ENCODE data around the gene SLC25A45.
"Not testable (repeated sequence)": the region's sequence is repeated elsewhere in the genome, so short reads cannot be mapped to it uniquely, and the experiment has no call there.

SLC25A45 gene

GRCh38 chr11:65416841-65417701 lies 34.6 kb upstream of the SLC25A45 start:
- Mint-ChIP-seq H3K4me3 (peak overlapping the region; percentile 73), H3K36me3 (peaks cover 6% of the 10 kb centered on the region), H3K4me1 (peaks cover 70% of the 10 kb centered on the region), H3K27ac (peak overlapping the region; percentile 96), H3K9me3 (no peaks in the 10 kb centered on the region), H3K27me3 (no peaks in the 10 kb centered on the region)
- ATAC-seq: no peak

GRCh38 chr11:65416341-65416824 lies 33.9 kb upstream of the SLC25A45 start:
- H3K4me1 Mint-ChIP-seq: peaks cover 69% of the 10 kb centered on the region
- no peaks in the 10 kb centered on the region for H3K9me3 Mint-ChIP-seq
- H3K4me3 Mint-ChIP-seq: peak overlapping the region; percentile 73
- peak; percentile 63 for ATAC-seq
- H3K36me3 Mint-ChIP-seq: peaks cover 13% of the 10 kb centered on the region
- peak overlapping the region; percentile 96 for H3K27ac Mint-ChIP-seq
- no peaks in the 10 kb centered on the region for H3K27me3 Mint-ChIP-seq

GRCh38 chr11:65415499-65416340 lies 33.3 kb upstream of the SLC25A45 start:
- peaks cover 62% of the 10 kb centered on the region for H3K4me1 Mint-ChIP-seq
- H3K9me3 Mint-ChIP-seq: no peaks in the 10 kb centered on the region
- peaks cover 19% of the 10 kb centered on the region for H3K36me3 Mint-ChIP-seq
- ATAC-seq: no peak
- H3K4me3 Mint-ChIP-seq: peak overlapping the region; percentile 73
- no peaks in the 10 kb centered on the region for H3K27me3 Mint-ChIP-seq
- peak overlapping the region; percentile 96 for H3K27ac Mint-ChIP-seq

- Mint-ChIP-seq H3K27me3 (no peaks in the 10 kb centered on the region), H3K4me1 (peaks cover 56% of the 10 kb centered on the region), H3K4me3 (no peak overlapping the region), H3K9me3 (no peaks in the 10 kb centered on the region), H3K36me3 (peaks cover 20% of the 10 kb centered on the region), H3K27ac (no peak overlapping the region)
- ATAC-seq: no peak
Observed at GRCh38 chr11:65414776-65415498, 32.5 kb upstream of the SLC25A45 start.

- peaks cover 45% of the 10 kb centered on the region for H3K4me1 Mint-ChIP-seq
- not testable (repeated sequence) for H3K27ac Mint-ChIP-seq, H3K4me3 Mint-ChIP-seq, H3K27me3 Mint-ChIP-seq, ATAC-seq, H3K9me3 Mint-ChIP-seq
- peaks cover 26% of the 10 kb centered on the region for H3K36me3 Mint-ChIP-seq
Observed at GRCh38 chr11:65413077-65413664, 30.7 kb upstream of the SLC25A45 start.

- Mint-ChIP-seq H3K27me3 (no peaks in the 10 kb centered on the region), H3K4me1 (peaks cover 39% of the 10 kb centered on the region), H3K36me3 (peaks cover 26% of the 10 kb centered on the region), H3K9me3 (no peaks in the 10 kb centered on the region), H3K4me3 (no peak overlapping the region), H3K27ac (peak overlapping the region; percentile 46)
- ATAC-seq: no peak
Observed at GRCh38 chr11:65412271-65413076, 30.0 kb upstream of the SLC25A45 start.

GRCh38 chr11:65411681-65412070 lies 29.2 kb upstream of the SLC25A45 start:
- no peaks in the 10 kb centered on the region for H3K9me3 Mint-ChIP-seq
- H3K4me3 Mint-ChIP-seq: no peak overlapping the region

GRCh38 chr11:65410936-65411680 lies 28.7 kb upstream of the SLC25A45 start:
- peaks cover 26% of the 10 kb centered on the region for H3K36me3 Mint-ChIP-seq
- peak overlapping the region; percentile 46 for H3K27ac Mint-ChIP-seq
- ATAC-seq: no peak
- no peaks in the 10 kb centered on the region for H3K9me3 Mint-ChIP-seq
- H3K27me3 Mint-ChIP-seq: no peaks in the 10 kb centered on the region
- peaks cover 25% of the 10 kb centered on the region for H3K4me1 Mint-ChIP-seq
- no peak overlapping the region for H3K4me3 Mint-ChIP-seq

More at GRCh38 chr11:65411681-65412070, 29.2 kb upstream of the SLC25A45 start:
- Mint-ChIP-seq H3K27ac (peak overlapping the region; percentile 46), H3K36me3 (peaks cover 26% of the 10 kb centered on the region), H3K4me1 (peaks cover 31% of the 10 kb centered on the region), H3K27me3 (no peaks in the 10 kb centered on the region)
- no peak for ATAC-seq

GRCh38 chr11:65404638-65405339 lies 22.3 kb upstream of the SLC25A45 start:
- ATAC-seq: no peak
- H3K9me3 Mint-ChIP-seq: no peaks in the 10 kb centered on the region
- peak overlapping the region; percentile 10 for H3K4me3 Mint-ChIP-seq
- peaks cover 40% of the 10 kb centered on the region for H3K36me3 Mint-ChIP-seq
- peak overlapping the region; percentile 81 for H3K27ac Mint-ChIP-seq
- no peaks in the 10 kb centered on the region for H3K27me3 Mint-ChIP-seq
- H3K4me1 Mint-ChIP-seq: peaks cover 36% of the 10 kb centered on the region

GRCh38 chr11:65404210-65404609 lies 21.8 kb upstream of the SLC25A45 start:
- no peak for ATAC-seq
- no peaks in the 10 kb centered on the region for H3K9me3 Mint-ChIP-seq
- peaks cover 46% of the 10 kb centered on the region for H3K36me3 Mint-ChIP-seq
- peak overlapping the region; percentile 81 for H3K27ac Mint-ChIP-seq
- no peaks in the 10 kb centered on the region for H3K27me3 Mint-ChIP-seq
- peak overlapping the region; percentile 10 for H3K4me3 Mint-ChIP-seq
- H3K4me1 Mint-ChIP-seq: peaks cover 36% of the 10 kb centered on the region

GRCh38 chr11:65403607-65404121 lies 21.2 kb upstream of the SLC25A45 start:
- Mint-ChIP-seq H3K4me3 (peak overlapping the region; percentile 29), H3K27me3 (no peaks in the 10 kb centered on the region), H3K4me1 (peaks cover 33% of the 10 kb centered on the region)

GRCh38 chr11:65402790-65403189 lies 20.3 kb upstream of the SLC25A45 start:
- H3K9me3 Mint-ChIP-seq: no peaks in the 10 kb centered on the region
- no peak for ATAC-seq
- no peaks in the 10 kb centered on the region for H3K27me3 Mint-ChIP-seq
- peaks cover 50% of the 10 kb centered on the region for H3K36me3 Mint-ChIP-seq
- H3K4me3 Mint-ChIP-seq: no peak overlapping the region
- peak overlapping the region; percentile 81 for H3K27ac Mint-ChIP-seq
- H3K4me1 Mint-ChIP-seq: peaks cover 34% of the 10 kb centered on the region

More at GRCh38 chr11:65403607-65404121, 21.2 kb upstream of the SLC25A45 start:
- peaks cover 45% of the 10 kb centered on the region for H3K36me3 Mint-ChIP-seq
- no peaks in the 10 kb centered on the region for H3K9me3 Mint-ChIP-seq
- ATAC-seq: peak; percentile 83
- peak overlapping the region; percentile 81 for H3K27ac Mint-ChIP-seq

- H3K27me3 Mint-ChIP-seq: no peaks in the 10 kb centered on the region
- H3K9me3 Mint-ChIP-seq: no peaks in the 10 kb centered on the region
- H3K36me3 Mint-ChIP-seq: peaks cover 58% of the 10 kb centered on the region
- ATAC-seq: no peak
- peak overlapping the region; percentile 49 for H3K27ac Mint-ChIP-seq
- peaks cover 34% of the 10 kb centered on the region for H3K4me1 Mint-ChIP-seq
- H3K4me3 Mint-ChIP-seq: no peak overlapping the region
Observed at GRCh38 chr11:65401803-65402248, 19.4 kb upstream of the SLC25A45 start.
